GM18951 (cell line): ENCODE results near the gene OAF.
"Not testable (repeated sequence)": the region's sequence is repeated elsewhere in the genome, so short reads cannot be mapped to it uniquely, and the experiment has no call there.

Experiments
- POLR2A ChIP-seq: IDR thresholded peaks from 4 replicates; pipeline ENCODE4 v1.6.1; 2011; ENCODE audit warnings: mild to moderate bottlenecking; ENCODE audit not compliant: insufficient read length, insufficient read depth; ENCODE audit errors: extremely low read depth
- in situ Hi-C: fragments of 300-500 bp; cut with MboI; formaldehyde crosslinking; loops from one replicate; pipeline ENCODE4 v1.12.0; 2022; ENCODE audit warnings: low sequenced_read_pairs, mixed read lengths, inconsistent platforms; ENCODE audit not compliant: unreplicated experiment

The OAF gene

GRCh38 chr11:120239713-120240640 lies 29.1 kb downstream of the OAF start, which contains the start of gene POU2F3:
Gene POU2F3 (plus strand): TSS chr11:120240140. CDS start chr11:120240344, 204 bp downstream.
- TF ChIP-seq POLR2A = no peak
- in situ Hi-C loops = loop anchor here (5.0 kb wide), 1 partner anchor 67 kb away; no protein-coding TSS in a partner anchor

- in situ Hi-C loops = no loop called here
- TF ChIP-seq POLR2A = no peak
Observed at GRCh38 chr11:120240866-120241265, 30.0 kb downstream of the OAF start.

- no peak for TF ChIP-seq POLR2A
- in situ Hi-C loops = no loop called here
Observed at GRCh38 chr11:120241277-120241676, 30.4 kb downstream of the OAF start.

GRCh38 chr11:120243221-120243620 lies 32.4 kb downstream of the OAF start:
- no peak for TF ChIP-seq POLR2A
- in situ Hi-C loops = no loop called here

- TF ChIP-seq POLR2A = no peak
- in situ Hi-C loops = no loop called here
Observed at GRCh38 chr11:120244476-120245365, 33.9 kb downstream of the OAF start.

GRCh38 chr11:120245434-120245833 lies 34.6 kb downstream of the OAF start:
- TF ChIP-seq POLR2A = no peak
- in situ Hi-C loops = no loop called here

GRCh38 chr11:120248551-120249278 lies 37.9 kb downstream of the OAF start:
- in situ Hi-C loops = no loop called here
- no peak for TF ChIP-seq POLR2A

- no peak for TF ChIP-seq POLR2A
- in situ Hi-C loops = no loop called here
Observed at GRCh38 chr11:120249279-120250262, 38.7 kb downstream of the OAF start.

GRCh38 chr11:120253377-120253776 lies 42.5 kb downstream of the OAF start:
- in situ Hi-C loops = not testable (repeated sequence)

GRCh38 chr11:120254788-120255518 lies 44.1 kb downstream of the OAF start:
- no peak for TF ChIP-seq POLR2A
- in situ Hi-C loops = no loop called here

GRCh38 chr11:120255519-120255866 lies 44.7 kb downstream of the OAF start:
- peak; percentile 29 for TF ChIP-seq POLR2A
- in situ Hi-C loops = no loop called here
